IPS-18c (cell line): ENCODE data around the gene USH2A.

Experiments used
- H3K4me3 ChIP-seq: 2 replicates; pipeline ENCODE4 v1.7.0; 2013; ENCODE audit warnings: low read depth, mild to moderate bottlenecking, low read length, moderate library complexity; ENCODE audit not compliant: insufficient read depth
- H3K9me3 ChIP-seq: one replicate; pipeline ENCODE4 v1.6.1; 2013; ENCODE audit warnings: mild to moderate bottlenecking, low read length, moderate library complexity; ENCODE audit not compliant: control insufficient read depth, insufficient read depth

The USH2A gene

GRCh38 chr1:215590779-215591491 is 832.3 kb downstream of the USH2A start:
- Histone ChIP-seq H3K9me3 (no peaks in the 10 kb centered on the region), H3K4me3 (no peak overlapping the region)

- Histone ChIP-seq H3K9me3 (no peaks in the 10 kb centered on the region), H3K4me3 (no peak overlapping the region)
Measured at GRCh38 chr1:215589650-215590435, 833.4 kb downstream of the USH2A start.

- no peak overlapping the region for H3K4me3 ChIP-seq
- H3K9me3 ChIP-seq = no peaks in the 10 kb centered on the region
Measured at GRCh38 chr1:215584389-215584788, 838.9 kb downstream of the USH2A start.

- Histone ChIP-seq H3K9me3 (no peaks in the 10 kb centered on the region), H3K4me3 (no peak overlapping the region)
Measured at GRCh38 chr1:215583185-215583749, 840.0 kb downstream of the USH2A start.

DNA sequence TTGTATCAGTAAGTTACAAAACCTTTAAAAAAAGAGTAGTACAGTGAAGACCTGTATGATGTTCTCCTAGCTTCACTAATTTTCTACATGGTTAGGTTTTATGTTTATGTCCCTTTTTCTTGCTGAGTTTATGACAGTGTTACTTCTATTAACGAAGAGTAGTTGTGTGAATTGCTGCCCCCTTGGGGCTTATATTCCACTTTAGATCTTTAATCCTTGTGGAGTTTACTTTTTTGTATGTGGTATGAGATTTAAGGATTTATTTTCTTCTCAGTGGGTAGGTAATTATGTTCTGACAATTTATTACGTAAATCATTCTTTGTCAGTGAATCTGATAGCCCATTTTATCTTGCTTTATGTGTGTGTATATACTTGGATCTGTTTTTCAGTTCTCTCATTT is 841.4 kb downstream of the USH2A start:
- Histone ChIP-seq H3K9me3 (no peaks in the 10 kb centered on the region), H3K4me3 (no peak overlapping the region)
